Measurements from ENCODE around the gene KIAA0825. TPM values are rescaled to one million over a fixed set of nuclear protein-coding genes. Genes with fewer than 3 reads are reported as not detected.
"Not testable (repeated sequence)": the region's sequence is repeated elsewhere in the genome, so short reads cannot be mapped to it uniquely, and the experiment has no call there.

The KIAA0825 gene
- total RNA-seq, 1 experiment from 2014 or later, result 1.3 TPM

DNA sequence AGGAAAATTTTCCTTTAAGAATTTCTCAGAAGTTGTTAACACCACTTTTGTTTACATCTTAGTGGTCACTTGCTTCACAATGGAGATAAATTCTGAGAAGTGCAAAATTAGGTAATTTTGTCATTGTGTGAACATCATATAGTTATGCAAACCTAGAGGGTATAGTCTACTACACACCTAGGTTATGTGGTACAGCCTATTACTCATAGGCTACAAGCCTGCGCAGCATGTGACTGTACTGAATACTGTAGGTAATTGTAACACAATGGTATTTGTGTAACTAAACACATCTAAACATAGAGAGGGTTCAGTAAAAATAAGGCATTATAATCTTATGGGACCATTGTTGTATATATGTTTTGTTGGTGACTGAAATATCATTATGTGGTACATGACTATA, 488.3 kb downstream of the KIAA0825 start (continued):
- TF ChIP-seq, protein P1, sequence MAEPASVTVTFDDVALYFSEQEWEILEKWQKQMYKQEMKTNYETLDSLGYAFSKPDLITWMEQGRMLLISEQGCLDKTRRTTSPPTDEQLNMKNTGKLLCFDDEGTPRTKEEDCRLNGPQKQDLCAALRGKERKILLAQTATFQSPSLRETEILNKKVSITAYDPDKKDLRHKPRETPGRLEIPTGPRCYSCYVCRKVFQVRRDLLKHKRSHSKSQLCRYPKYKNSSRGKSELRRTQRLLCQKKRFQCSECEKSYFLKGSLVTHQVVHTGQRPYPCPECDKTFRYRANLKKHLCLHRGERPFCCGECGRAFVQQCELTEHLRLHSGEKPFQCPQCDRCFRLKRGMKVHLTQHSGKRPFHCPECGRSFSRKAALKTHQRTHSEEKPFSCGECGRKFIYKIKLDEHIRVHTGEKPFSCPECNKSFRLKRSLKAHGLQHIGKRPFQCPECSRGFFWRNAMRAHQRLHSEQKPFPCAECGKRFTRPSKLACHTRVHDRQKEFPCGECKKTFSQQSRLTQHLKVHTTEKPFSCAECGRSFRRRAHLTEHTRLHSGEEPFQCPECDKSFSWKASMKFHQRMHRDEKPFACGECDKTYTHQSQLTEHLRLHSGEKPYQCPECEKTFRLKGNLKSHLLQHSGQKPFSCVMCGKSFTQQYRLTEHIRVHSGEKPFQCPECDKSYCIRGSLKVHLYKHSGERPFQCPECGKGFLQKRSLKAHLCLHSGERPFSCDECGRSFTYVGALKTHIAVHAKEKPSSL (CRISPR knock-in tag; conservative IDR thresholded peaks at IDR 0.05), result no peak

DNA sequence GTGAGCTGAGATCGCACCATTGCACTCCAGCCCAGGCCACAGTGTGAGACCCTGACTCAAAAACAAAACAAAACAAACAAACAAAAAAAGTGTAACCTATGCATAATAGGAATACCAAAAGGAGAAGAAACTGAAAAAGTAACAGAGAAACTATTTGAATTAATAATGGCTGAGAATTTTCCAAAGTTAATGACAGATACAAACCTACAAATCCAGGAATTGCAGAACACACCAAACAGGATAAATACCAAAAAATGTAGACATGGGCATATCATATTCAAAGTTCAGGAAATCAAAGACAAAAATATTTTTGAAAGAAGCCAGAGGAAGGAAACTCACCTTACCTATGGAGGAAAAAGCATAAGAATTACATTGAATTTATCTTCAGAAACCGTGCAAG, 493.3 kb downstream of the KIAA0825 start:
- ChIA-PET CTCF (no interaction called here), POLR2A (no interaction called here)
- Mint-ChIP-seq H3K9me3 (peaks cover 45% of the 10 kb centered on the region), H3K4me1 (no peaks in the 10 kb centered on the region), H3K27ac (no peak overlapping the region), H3K4me3 (no peak overlapping the region), H3K36me3 (peaks cover 4% of the 10 kb centered on the region), H3K27me3 (ENCODE audit: low read depth) (peaks cover 2% of the 10 kb centered on the region; the same call in 1 of the 2 replicates)
- TF ChIP-seq ZNF396 (CRISPR knock-in tag; IDR thresholded peaks at IDR 0.05; ENCODE audit: borderline replicate concordance) (no peak), NFE2L1 (CRISPR knock-in tag; IDR thresholded peaks at IDR 0.05) (no peak), SP1 (CRISPR knock-in tag; conservative IDR thresholded peaks at IDR 0.05) (no peak), ZBTB21 (CRISPR knock-in tag; IDR thresholded peaks at IDR 0.05; ENCODE audit: borderline replicate concordance) (no peak), ELF4 (CRISPR knock-in tag; IDR thresholded peaks at IDR 0.05; ENCODE audit: low read depth) (no peak), NFATC4 (CRISPR knock-in tag; IDR thresholded peaks at IDR 0.05) (no peak), PREB (CRISPR knock-in tag; IDR thresholded peaks at IDR 0.05; ENCODE audit: borderline replicate concordance) (no peak), CDX4 (CRISPR knock-in tag; IDR thresholded peaks at IDR 0.05; ENCODE audit: borderline replicate concordance) (no peak), E2F5 (CRISPR knock-in tag; IDR thresholded peaks at IDR 0.05) (no peak), NR1H2 (CRISPR knock-in tag; IDR thresholded peaks at IDR 0.05) (no peak), TCF7 (CRISPR knock-in tag; IDR thresholded peaks at IDR 0.05; ENCODE audit: low read depth) (no peak), ZNF423 (CRISPR knock-in tag; IDR thresholded peaks at IDR 0.05) (no peak), EMX1 (CRISPR knock-in tag; IDR thresholded peaks at IDR 0.05) (no peak)
- TF ChIP-seq, protein P2, sequence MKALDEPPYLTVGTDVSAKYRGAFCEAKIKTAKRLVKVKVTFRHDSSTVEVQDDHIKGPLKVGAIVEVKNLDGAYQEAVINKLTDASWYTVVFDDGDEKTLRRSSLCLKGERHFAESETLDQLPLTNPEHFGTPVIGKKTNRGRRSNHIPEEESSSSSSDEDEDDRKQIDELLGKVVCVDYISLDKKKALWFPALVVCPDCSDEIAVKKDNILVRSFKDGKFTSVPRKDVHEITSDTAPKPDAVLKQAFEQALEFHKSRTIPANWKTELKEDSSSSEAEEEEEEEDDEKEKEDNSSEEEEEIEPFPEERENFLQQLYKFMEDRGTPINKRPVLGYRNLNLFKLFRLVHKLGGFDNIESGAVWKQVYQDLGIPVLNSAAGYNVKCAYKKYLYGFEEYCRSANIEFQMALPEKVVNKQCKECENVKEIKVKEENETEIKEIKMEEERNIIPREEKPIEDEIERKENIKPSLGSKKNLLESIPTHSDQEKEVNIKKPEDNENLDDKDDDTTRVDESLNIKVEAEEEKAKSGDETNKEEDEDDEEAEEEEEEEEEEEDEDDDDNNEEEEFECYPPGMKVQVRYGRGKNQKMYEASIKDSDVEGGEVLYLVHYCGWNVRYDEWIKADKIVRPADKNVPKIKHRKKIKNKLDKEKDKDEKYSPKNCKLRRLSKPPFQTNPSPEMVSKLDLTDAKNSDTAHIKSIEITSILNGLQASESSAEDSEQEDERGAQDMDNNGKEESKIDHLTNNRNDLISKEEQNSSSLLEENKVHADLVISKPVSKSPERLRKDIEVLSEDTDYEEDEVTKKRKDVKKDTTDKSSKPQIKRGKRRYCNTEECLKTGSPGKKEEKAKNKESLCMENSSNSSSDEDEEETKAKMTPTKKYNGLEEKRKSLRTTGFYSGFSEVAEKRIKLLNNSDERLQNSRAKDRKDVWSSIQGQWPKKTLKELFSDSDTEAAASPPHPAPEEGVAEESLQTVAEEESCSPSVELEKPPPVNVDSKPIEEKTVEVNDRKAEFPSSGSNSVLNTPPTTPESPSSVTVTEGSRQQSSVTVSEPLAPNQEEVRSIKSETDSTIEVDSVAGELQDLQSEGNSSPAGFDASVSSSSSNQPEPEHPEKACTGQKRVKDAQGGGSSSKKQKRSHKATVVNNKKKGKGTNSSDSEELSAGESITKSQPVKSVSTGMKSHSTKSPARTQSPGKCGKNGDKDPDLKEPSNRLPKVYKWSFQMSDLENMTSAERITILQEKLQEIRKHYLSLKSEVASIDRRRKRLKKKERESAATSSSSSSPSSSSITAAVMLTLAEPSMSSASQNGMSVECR (CRISPR knock-in tag; IDR thresholded peaks at IDR 0.05; ENCODE audit: borderline replicate concordance), result no peak
- ATAC-seq (no peak), DNase-seq (ENCODE audit: low spot score) (no peak)

GRCh38 chr5:94116317-94116716, 502.1 kb downstream of the KIAA0825 start:
- POLR2A ChIA-PET; ATAC-seq; DNase-seq (ENCODE audit: low spot score); H3K4me1 Mint-ChIP-seq; CTCF ChIA-PET; H3K27ac Mint-ChIP-seq; H3K4me3 Mint-ChIP-seq: not testable (repeated sequence)
- Mint-ChIP-seq H3K27me3 (ENCODE audit: low read depth) (peaks cover 37% of the 10 kb centered on the region), H3K9me3 (peaks cover 60% of the 10 kb centered on the region), H3K36me3 (peaks cover 25% of the 10 kb centered on the region)
